ENCODE measurements around the gene KMT5B.

Gene KMT5B

GRCh38 chr11:68214173-68215086 is 1.3 kb upstream of the KMT5B start:
- peak overlapping the region; percentile 96 to 100 for H3K4ac ChIP-seq (ENCODE audit: low read depth in 1 of 2, low read length in 2 of 2)
- H2BK120ac ChIP-seq (ENCODE audit: low read depth, low read length) = peak overlapping the region; percentile 100
- peak overlapping the region in 1 of 2 experiments; percentile 72 for H2BK12ac ChIP-seq (ENCODE audit: low read length in 2 of 2)
- H3K9me3 ChIP-seq (ENCODE audit: control insufficient read depth, low read length) = no peaks in the 10 kb centered on the region
- peak overlapping the region; percentile 49 for H2AK5ac ChIP-seq (ENCODE audit: low read length, severe bottlenecking)
- H3K14ac ChIP-seq (ENCODE audit: low read length in 2 of 2) = peak overlapping the region; percentile 76 to 99
- WGBS = 22% methylated on average over 57 of the region's 58 CpGs
- peak overlapping the region; percentile 80 for H2BK15ac ChIP-seq (ENCODE audit: low read depth, poor library complexity, severe bottlenecking)
- peak overlapping the region; percentile 91 for H3K9ac ChIP-seq (ENCODE audit: low read length)
- peaks cover 20% of the 10 kb centered on the region for H3K4me1 ChIP-seq (ENCODE audit: control insufficient read depth, insufficient read depth, low read depth, low read length)
- peaks cover 5% of the 10 kb centered on the region for H3K79me1 ChIP-seq (replicated peaks; ENCODE audit: low read length, poor library complexity, severe bottlenecking)
- peak overlapping the region; percentile 93 for H2AFZ ChIP-seq (ENCODE audit: low read depth, low read length)
- peak overlapping the region; percentile 53 to 89 for H3K23ac ChIP-seq (ENCODE audit: low read length in 2 of 2)
- H3K27ac ChIP-seq (ENCODE audit: low read length, poor library complexity, severe bottlenecking) = peak overlapping the region; percentile 74
- peak overlapping the region; percentile 81 to 83 for H3K4me3 ChIP-seq (ENCODE audit: insufficient read depth in 1 of 2, low read depth in 1 of 2, low read length in 2 of 2)
- H4K91ac ChIP-seq (ENCODE audit: low read length) = peak overlapping the region; percentile 99
- H2BK5ac ChIP-seq (ENCODE audit: low read depth, low read length, poor library complexity, severe bottlenecking) = peak overlapping the region; percentile 94
- H3K18ac ChIP-seq (ENCODE audit: low read depth in 1 of 2, low read length in 2 of 2) = peak overlapping the region; percentile 99 to 100
- no peaks in the 10 kb centered on the region for H3K36me3 ChIP-seq (ENCODE audit: control insufficient read depth in 1 of 2, insufficient read depth in 2 of 2, low read depth in 1 of 2, low read length in 2 of 2)
- peaks cover 16 to 39% of the 10 kb centered on the region in 2 experiments for H3K27me3 ChIP-seq (ENCODE audit: control insufficient read depth in 1 of 2, insufficient read depth in 1 of 2, low read length in 2 of 2)
- peak overlapping the region; percentile 98 for H4K8ac ChIP-seq (ENCODE audit: low read length)
- H3K4me2 ChIP-seq (ENCODE audit: low read length, poor library complexity, severe bottlenecking) = peak overlapping the region; percentile 97
- DNase-seq = no peak

GRCh38 chr11:68213555-68214172 is 568 bp upstream of the KMT5B start:
- Histone ChIP-seq H3K27me3 (ENCODE audit: control insufficient read depth in 1 of 2, insufficient read depth in 1 of 2, low read length in 2 of 2) (peaks cover 16 to 39% of the 10 kb centered on the region in 2 experiments), H2BK12ac (ENCODE audit: low read length in 2 of 2) (peak overlapping the region in 1 of 2 experiments; percentile 96), H2BK15ac (ENCODE audit: low read depth, poor library complexity, severe bottlenecking) (peak overlapping the region; percentile 93), H2AK5ac (ENCODE audit: low read length, severe bottlenecking) (no peak overlapping the region), H2AFZ (ENCODE audit: low read depth, low read length) (peak overlapping the region; percentile 93), H3K9me3 (ENCODE audit: control insufficient read depth, low read length) (no peaks in the 10 kb centered on the region), H3K36me3 (ENCODE audit: control insufficient read depth in 1 of 2, insufficient read depth in 2 of 2, low read depth in 1 of 2, low read length in 2 of 2) (no peaks in the 10 kb centered on the region), H3K4me3 (ENCODE audit: insufficient read depth in 1 of 2, low read depth in 1 of 2, low read length in 2 of 2) (peak overlapping the region; percentile 81 to 83), H3K79me1 (replicated peaks; ENCODE audit: low read length, poor library complexity, severe bottlenecking) (peaks cover 5% of the 10 kb centered on the region), H4K8ac (ENCODE audit: low read length) (peak overlapping the region; percentile 98), H3K4ac (ENCODE audit: low read depth in 1 of 2, low read length in 2 of 2) (peak overlapping the region; percentile 96 to 100), H4K91ac (ENCODE audit: low read length) (peak overlapping the region; percentile 100), H3K4me1 (ENCODE audit: control insufficient read depth, insufficient read depth, low read depth, low read length) (peaks cover 22% of the 10 kb centered on the region), H3K27ac (ENCODE audit: low read length, poor library complexity, severe bottlenecking) (peak overlapping the region; percentile 74), H2BK5ac (ENCODE audit: low read depth, low read length, poor library complexity, severe bottlenecking) (peak overlapping the region; percentile 97), H3K4me2 (ENCODE audit: low read length, poor library complexity, severe bottlenecking) (peak overlapping the region; percentile 97), H3K14ac (ENCODE audit: low read length in 2 of 2) (peak overlapping the region; percentile 92 to 99), H3K9ac (ENCODE audit: low read length) (peak overlapping the region; percentile 91), H3K23ac (ENCODE audit: low read length in 2 of 2) (peak overlapping the region; percentile 53 to 92), H3K18ac (ENCODE audit: low read depth in 1 of 2, low read length in 2 of 2) (peak overlapping the region; percentile 99 to 100), H2BK120ac (ENCODE audit: low read depth, low read length) (peak overlapping the region; percentile 100)
- peak; percentile 96 for DNase-seq
- under 1% methylated on average over 73 of the region's 90 CpGs for WGBS

GRCh38 chr11:68212421-68213134 is 518 bp downstream of the KMT5B start:
- Histone ChIP-seq H2AK5ac (ENCODE audit: low read length, severe bottlenecking) (no peak overlapping the region), H4K91ac (ENCODE audit: low read length) (peak overlapping the region; percentile 80), H3K4me1 (ENCODE audit: control insufficient read depth, insufficient read depth, low read depth, low read length) (peaks cover 22% of the 10 kb centered on the region), H3K9ac (ENCODE audit: low read length) (peak overlapping the region; percentile 86), H3K18ac (ENCODE audit: low read depth in 1 of 2, low read length in 2 of 2) (peak overlapping the region; percentile 77 to 94), H2AFZ (ENCODE audit: low read depth, low read length) (no peak overlapping the region), H3K4me2 (ENCODE audit: low read length, poor library complexity, severe bottlenecking) (peak overlapping the region; percentile 95), H3K14ac (ENCODE audit: low read length in 2 of 2) (peak overlapping the region; percentile 96 to 97), H3K79me1 (replicated peaks; ENCODE audit: low read length, poor library complexity, severe bottlenecking) (peaks cover 5% of the 10 kb centered on the region), H2BK12ac (ENCODE audit: low read length in 2 of 2) (peak overlapping the region in 1 of 2 experiments; percentile 1), H3K36me3 (ENCODE audit: control insufficient read depth in 1 of 2, insufficient read depth in 2 of 2, low read depth in 1 of 2, low read length in 2 of 2) (no peaks in the 10 kb centered on the region), H4K8ac (ENCODE audit: low read length) (peak overlapping the region; percentile 79), H3K23ac (ENCODE audit: low read length in 2 of 2) (no peak overlapping the region), H2BK5ac (ENCODE audit: low read depth, low read length, poor library complexity, severe bottlenecking) (peak overlapping the region; percentile 97), H3K27me3 (ENCODE audit: control insufficient read depth in 1 of 2, insufficient read depth in 1 of 2, low read length in 2 of 2) (peaks cover 10 to 32% of the 10 kb centered on the region in 2 experiments), H3K4me3 (ENCODE audit: insufficient read depth in 1 of 2, low read depth in 1 of 2, low read length in 2 of 2) (peak overlapping the region; percentile 83 to 98), H2BK120ac (ENCODE audit: low read depth, low read length) (peak overlapping the region; percentile 100), H3K4ac (ENCODE audit: low read depth in 1 of 2, low read length in 2 of 2) (peak overlapping the region; percentile 84 to 88), H2BK15ac (ENCODE audit: low read depth, poor library complexity, severe bottlenecking) (peak overlapping the region; percentile 96), H3K27ac (ENCODE audit: low read length, poor library complexity, severe bottlenecking) (no peak overlapping the region), H3K9me3 (ENCODE audit: control insufficient read depth, low read length) (no peaks in the 10 kb centered on the region)
- peak; percentile 84 for DNase-seq
- 1% methylated on average over 20 of the region's 80 CpGs for WGBS
